Activated naive CD4-positive, alpha-beta T cell treated with anti-CD3 and anti-CD28 coated beads, Interleukin-2, amount 10 ng/mL, durations not matched to agents 7 days and 5 days (primary cell): ENCODE results near the gene REL.
"Not testable (repeated sequence)": the region's sequence is repeated elsewhere in the genome, so short reads cannot be mapped to it uniquely, and the experiment has no call there.

Experiments used
- CTCF ChIA-PET: fragments of 350-600 bp; sonication (Branson Sonifier 250); formaldehyde crosslinking; loops from one replicate; lab custom pipeline; 2021; ENCODE audit warnings: antibody characterized with exemption; lab: Charles Lee
- DNase-seq: peaks from one replicate; pipeline ENCODE4 v3.0.0-alpha.2; 2020
- H3K27ac Mint-ChIP-seq: one replicate; pipeline ENCODE4 v1.8.0; 2021; ENCODE audit warnings: mild to moderate bottlenecking, moderate library complexity, mixed read lengths
- H3K27me3 Mint-ChIP-seq: one replicate; pipeline ENCODE4 v1.8.0; 2021; ENCODE audit warnings: mild to moderate bottlenecking, mixed read lengths
- H3K36me3 Mint-ChIP-seq: one replicate; pipeline ENCODE4 v1.8.0; 2021; ENCODE audit warnings: mixed read lengths
- H3K4me1 Mint-ChIP-seq: one replicate; pipeline ENCODE4 v1.8.0; 2021; ENCODE audit warnings: mixed read lengths
- H3K4me3 Mint-ChIP-seq: one replicate; pipeline ENCODE4 v1.8.0; 2021; ENCODE audit warnings: mild to moderate bottlenecking, moderate library complexity, mixed read lengths
- H3K9me3 Mint-ChIP-seq: one replicate; pipeline ENCODE4 v1.8.0; 2021; ENCODE audit warnings: mixed read lengths

The REL gene

DNA sequence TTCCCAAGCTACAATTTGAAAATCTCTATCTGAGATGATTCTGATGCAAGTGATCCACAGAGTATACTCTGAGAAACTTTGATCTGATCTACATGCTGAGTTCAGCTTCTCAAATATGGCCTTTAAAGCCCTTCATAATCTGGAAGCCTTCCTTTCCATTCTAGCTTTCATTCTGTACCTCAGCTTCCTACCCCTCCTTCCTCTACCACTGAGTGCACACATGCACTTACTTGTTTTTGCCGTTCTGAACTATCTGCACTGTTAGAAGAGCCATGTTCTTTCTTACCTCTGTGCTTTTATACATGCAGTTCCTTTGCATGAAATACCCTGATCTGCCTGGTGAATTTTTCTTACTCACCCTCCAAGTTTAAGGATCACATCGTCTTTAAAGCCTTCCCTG lies 25.0 kb downstream of the REL start:
- no peak for DNase-seq
- Mint-ChIP-seq H3K4me1 (peaks cover 4% of the 10 kb centered on the region), H3K27ac (no peak overlapping the region), H3K36me3 (peaks cover 26% of the 10 kb centered on the region), H3K4me3 (no peak overlapping the region), H3K9me3 (no peaks in the 10 kb centered on the region), H3K27me3 (no peaks in the 10 kb centered on the region)
- CTCF ChIA-PET, result no interaction called here

DNA sequence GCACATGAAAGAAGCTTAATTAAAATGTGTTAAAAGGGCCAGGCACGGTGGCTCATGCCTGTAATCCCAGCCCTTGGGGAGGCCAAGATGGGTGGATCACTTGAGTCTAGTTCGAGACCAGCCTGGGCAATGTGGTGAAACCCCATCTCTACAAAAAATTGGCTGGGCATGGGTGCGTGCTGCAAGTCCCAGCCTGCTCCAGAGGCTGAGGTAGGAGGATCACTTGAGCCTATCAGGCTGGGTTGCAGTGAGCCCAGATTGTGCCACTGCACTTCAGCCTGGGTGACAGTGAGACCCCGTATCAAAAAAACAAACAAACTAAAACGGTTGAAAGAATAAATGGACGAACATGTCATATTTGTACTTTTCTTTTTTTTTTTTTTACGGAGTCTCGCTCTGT lies 26.0 kb downstream of the REL start:
- no peaks in the 10 kb centered on the region for H3K9me3 Mint-ChIP-seq
- H3K4me3 Mint-ChIP-seq, result no peak overlapping the region
- no peaks in the 10 kb centered on the region for H3K27me3 Mint-ChIP-seq
- CTCF ChIA-PET, result no interaction called here
- peaks cover 26% of the 10 kb centered on the region for H3K36me3 Mint-ChIP-seq
- peaks cover 4% of the 10 kb centered on the region for H3K4me1 Mint-ChIP-seq
- no peak overlapping the region for H3K27ac Mint-ChIP-seq
- no peak for DNase-seq

- no peak for DNase-seq
- no peak overlapping the region for H3K4me3 Mint-ChIP-seq
- no peaks in the 10 kb centered on the region for H3K27me3 Mint-ChIP-seq
- H3K36me3 Mint-ChIP-seq, result peaks cover 41% of the 10 kb centered on the region
- no peaks in the 10 kb centered on the region for H3K9me3 Mint-ChIP-seq
- H3K4me1 Mint-ChIP-seq, result no peaks in the 10 kb centered on the region
- CTCF ChIA-PET, result interaction anchor here (1.4 kb wide), 1 partner anchor 42 kb away, joined by 3 read pairs; no protein-coding TSS in a partner anchor
- H3K27ac Mint-ChIP-seq, result no peak overlapping the region
Observed at GRCh38 chr2:60925994-60926740, 44.8 kb downstream of the REL start.

DNA sequence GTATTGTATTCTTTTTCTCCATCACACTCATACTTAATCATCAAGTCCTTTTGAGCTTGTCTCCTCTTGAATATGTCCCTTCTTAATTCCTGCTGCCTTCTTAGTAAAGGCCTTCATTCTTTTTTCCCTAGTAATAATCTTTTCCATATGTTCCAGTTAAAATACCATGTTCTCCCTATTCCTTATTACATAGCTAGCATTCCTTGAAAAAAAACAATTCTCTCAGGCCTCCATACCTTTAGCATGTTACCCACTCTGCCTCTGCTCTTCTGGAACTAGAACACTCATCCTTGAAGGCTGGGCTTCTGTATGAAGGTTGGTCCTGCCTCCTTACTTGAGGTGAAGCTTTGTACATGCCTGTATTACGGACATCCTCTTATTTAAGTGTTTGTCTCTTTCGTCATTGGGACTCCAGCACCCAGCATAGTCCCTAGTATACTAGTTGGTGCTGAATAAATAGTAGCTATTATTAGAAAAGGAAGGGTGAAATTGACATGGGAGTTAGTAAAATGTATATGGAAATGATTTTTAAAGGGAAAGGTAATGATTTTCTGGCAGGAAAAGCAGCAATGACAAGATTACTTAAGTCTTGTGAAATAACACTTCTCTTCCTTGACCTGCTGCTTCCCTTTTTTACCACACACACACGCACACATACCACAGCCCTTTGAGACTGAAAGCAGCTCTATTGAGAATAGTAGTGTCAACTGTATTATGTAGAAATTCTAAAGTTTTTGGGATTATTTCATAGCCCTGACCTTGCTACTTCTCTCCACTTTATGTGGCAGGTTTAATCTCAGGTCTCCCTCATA lies 45.6 kb downstream of the REL start:
- Mint-ChIP-seq H3K4me1 (no peaks in the 10 kb centered on the region), H3K4me3 (no peak overlapping the region), H3K27ac (no peak overlapping the region), H3K27me3 (no peaks in the 10 kb centered on the region), H3K9me3 (no peaks in the 10 kb centered on the region), H3K36me3 (peaks cover 40% of the 10 kb centered on the region)
- CTCF ChIA-PET, result interaction anchor here (1.4 kb wide), 1 partner anchor 41 kb away, joined by 3 read pairs; no protein-coding TSS in a partner anchor
- DNase-seq, result no peak

GRCh38 chr2:60932061-60932460 lies 50.7 kb downstream of the REL start:
- H3K36me3 Mint-ChIP-seq, result peaks cover 34% of the 10 kb centered on the region
- not testable (repeated sequence) for H3K27ac Mint-ChIP-seq

DNA sequence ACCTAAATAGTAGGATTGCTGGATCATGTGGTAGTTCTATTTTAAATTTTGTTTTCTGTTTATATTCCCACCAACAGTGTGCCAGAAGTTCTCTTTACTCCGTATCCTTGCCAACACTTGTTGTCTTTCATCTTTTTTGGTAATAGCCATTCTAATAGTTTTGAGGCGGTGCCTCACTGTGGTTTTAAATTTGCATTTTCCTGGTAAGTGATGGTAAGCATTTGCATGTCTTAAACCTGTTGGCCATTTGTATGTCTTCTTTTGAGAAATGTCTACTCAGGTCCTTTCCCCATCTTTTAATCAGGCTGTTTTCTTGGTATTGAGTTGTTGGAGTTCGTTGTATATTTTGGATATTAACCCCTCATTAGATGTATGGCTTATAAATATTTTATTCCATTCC lies 51.6 kb downstream of the REL start:
- DNase-seq, result no peak
- Mint-ChIP-seq H3K27ac (no peak overlapping the region), H3K27me3 (no peaks in the 10 kb centered on the region), H3K4me3 (no peak overlapping the region), H3K9me3 (no peaks in the 10 kb centered on the region), H3K36me3 (peaks cover 31% of the 10 kb centered on the region), H3K4me1 (peaks cover 7% of the 10 kb centered on the region)
- CTCF ChIA-PET, result no interaction called here

More at GRCh38 chr2:60932061-60932460, 50.7 kb downstream of the REL start:
- CTCF ChIA-PET, result interaction anchor here (1.0 kb wide), 1 partner anchor 36 kb away, joined by 3 read pairs; no protein-coding TSS in a partner anchor
- H3K27me3 Mint-ChIP-seq, H3K4me1 Mint-ChIP-seq, H3K4me3 Mint-ChIP-seq, DNase-seq, H3K9me3 Mint-ChIP-seq: not testable (repeated sequence)

DNA sequence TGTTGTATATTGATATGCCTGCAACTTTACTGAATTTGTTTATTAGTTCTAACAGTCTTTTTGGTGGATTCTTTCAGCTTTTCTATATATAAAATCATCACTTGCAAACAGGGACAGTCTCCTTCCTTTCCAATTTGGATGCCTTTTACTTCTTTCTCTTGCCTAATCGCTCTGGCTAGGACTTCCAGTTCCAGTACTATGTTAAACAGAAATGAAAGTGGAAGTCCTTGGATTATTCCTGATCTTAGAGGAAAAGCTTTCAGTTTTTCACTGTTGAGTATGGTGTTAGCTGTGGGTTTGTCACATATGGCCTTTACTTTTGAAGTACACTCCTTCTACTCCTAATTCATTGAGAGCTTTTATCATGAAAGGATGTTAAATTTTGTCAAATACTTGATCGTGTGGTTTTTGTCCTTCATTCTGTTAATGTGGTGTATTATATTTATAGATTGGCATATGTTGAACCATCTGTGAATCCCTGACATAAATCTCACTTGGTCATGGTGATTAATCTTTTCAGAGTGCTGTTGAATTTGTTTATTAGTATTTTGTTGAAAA lies 52.9 kb downstream of the REL start:
- DNase-seq, result no peak
- H3K4me1 Mint-ChIP-seq, result peaks cover 8% of the 10 kb centered on the region
- no peak overlapping the region for H3K4me3 Mint-ChIP-seq
- H3K27ac Mint-ChIP-seq, result no peak overlapping the region
- no peaks in the 10 kb centered on the region for H3K9me3 Mint-ChIP-seq
- no peaks in the 10 kb centered on the region for H3K27me3 Mint-ChIP-seq
- peaks cover 39% of the 10 kb centered on the region for H3K36me3 Mint-ChIP-seq
- CTCF ChIA-PET, result no interaction called here

DNA sequence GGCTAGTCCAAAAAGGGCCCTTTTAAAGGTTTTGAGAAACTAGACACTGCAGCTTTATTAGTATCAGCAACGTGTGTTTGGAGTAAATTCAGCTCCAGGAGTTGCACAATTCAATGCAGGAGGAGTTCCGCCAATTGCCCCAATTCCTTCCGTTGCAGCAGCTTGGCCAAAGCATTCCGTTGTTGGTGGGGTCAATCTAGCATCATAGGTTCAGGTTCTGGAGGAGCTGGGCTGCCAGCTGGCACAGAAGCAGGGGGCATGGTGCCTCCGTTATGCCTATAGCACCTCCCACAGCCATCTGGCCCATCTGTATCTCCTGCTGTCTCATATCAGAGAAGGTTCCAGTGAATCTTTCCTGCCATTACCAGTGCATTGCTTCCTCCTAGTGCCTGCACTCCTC lies 55.4 kb downstream of the REL start:
- Mint-ChIP-seq H3K27ac (no peak overlapping the region), H3K9me3 (no peaks in the 10 kb centered on the region), H3K4me3 (no peak overlapping the region), H3K4me1 (peaks cover 13% of the 10 kb centered on the region), H3K36me3 (peaks cover 42% of the 10 kb centered on the region), H3K27me3 (no peaks in the 10 kb centered on the region)
- no peak for DNase-seq
- CTCF ChIA-PET, result no interaction called here

- no peak overlapping the region for H3K27ac Mint-ChIP-seq
- H3K4me3 Mint-ChIP-seq, result no peak overlapping the region
- CTCF ChIA-PET, result no interaction called here
- no peaks in the 10 kb centered on the region for H3K27me3 Mint-ChIP-seq
- peaks cover 33% of the 10 kb centered on the region for H3K36me3 Mint-ChIP-seq
- peaks cover 13% of the 10 kb centered on the region for H3K4me1 Mint-ChIP-seq
- H3K9me3 Mint-ChIP-seq, result no peaks in the 10 kb centered on the region
- DNase-seq, result no peak
Observed at GRCh38 chr2:60938301-60938700, 56.9 kb downstream of the REL start.

DNA sequence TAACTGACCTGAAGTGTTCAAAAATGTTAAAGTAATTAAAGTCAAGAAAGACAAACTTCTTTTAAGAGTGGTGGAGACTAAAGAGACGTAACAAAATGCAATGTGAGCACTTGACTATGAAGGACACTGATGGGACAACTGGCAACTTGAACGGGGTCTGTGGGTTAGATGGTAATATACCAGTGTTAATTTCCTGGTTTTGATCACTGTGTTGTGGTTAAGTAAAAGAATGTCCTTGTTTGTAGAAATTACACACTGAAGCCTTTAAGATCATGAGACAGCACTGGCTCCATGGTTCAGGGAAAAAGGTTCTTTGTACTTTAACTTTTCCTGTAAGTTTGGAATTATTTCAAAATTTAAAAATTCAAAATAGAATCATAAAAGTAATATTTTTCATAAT lies 58.2 kb downstream of the REL start:
- H3K36me3 Mint-ChIP-seq, result peaks cover 41% of the 10 kb centered on the region
- H3K27me3 Mint-ChIP-seq, result no peaks in the 10 kb centered on the region
- H3K9me3 Mint-ChIP-seq, result no peaks in the 10 kb centered on the region
- no peak overlapping the region for H3K27ac Mint-ChIP-seq
- no peak overlapping the region for H3K4me3 Mint-ChIP-seq
- H3K4me1 Mint-ChIP-seq, result peaks cover 13% of the 10 kb centered on the region
- CTCF ChIA-PET, result interaction anchor here (0.9 kb wide), 1 partner anchor 17 kb away, joined by 3 read pairs; no protein-coding TSS in a partner anchor
- DNase-seq, result no peak

DNA sequence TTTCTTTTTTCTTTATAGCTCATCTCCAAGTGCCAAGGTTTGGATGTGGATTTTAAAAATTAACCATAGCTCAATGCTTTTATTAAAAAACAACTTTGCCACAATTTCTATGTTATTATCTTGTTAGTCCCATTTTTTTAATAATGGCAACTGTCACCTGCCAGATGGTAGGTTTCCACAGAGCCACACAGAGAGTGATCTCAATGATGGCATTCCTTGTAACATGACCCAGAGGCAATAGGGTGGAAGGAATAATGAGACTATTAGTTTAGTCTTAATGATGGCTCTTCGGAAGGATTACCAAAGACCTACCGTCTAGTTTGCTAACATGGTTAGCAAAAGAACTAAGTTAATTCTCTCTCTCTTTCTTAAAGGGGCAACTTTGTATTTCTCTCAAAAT lies 64.0 kb downstream of the REL start:
- Mint-ChIP-seq H3K4me1 (peaks cover 22% of the 10 kb centered on the region), H3K36me3 (peaks cover 19% of the 10 kb centered on the region), H3K9me3 (no peaks in the 10 kb centered on the region), H3K4me3 (no peak overlapping the region), H3K27ac (no peak overlapping the region), H3K27me3 (no peaks in the 10 kb centered on the region)
- CTCF ChIA-PET, result interaction anchor here (1.0 kb wide), 1 partner anchor 124 kb away, joined by 3 read pairs; no protein-coding TSS in a partner anchor
- no peak for DNase-seq

DNA sequence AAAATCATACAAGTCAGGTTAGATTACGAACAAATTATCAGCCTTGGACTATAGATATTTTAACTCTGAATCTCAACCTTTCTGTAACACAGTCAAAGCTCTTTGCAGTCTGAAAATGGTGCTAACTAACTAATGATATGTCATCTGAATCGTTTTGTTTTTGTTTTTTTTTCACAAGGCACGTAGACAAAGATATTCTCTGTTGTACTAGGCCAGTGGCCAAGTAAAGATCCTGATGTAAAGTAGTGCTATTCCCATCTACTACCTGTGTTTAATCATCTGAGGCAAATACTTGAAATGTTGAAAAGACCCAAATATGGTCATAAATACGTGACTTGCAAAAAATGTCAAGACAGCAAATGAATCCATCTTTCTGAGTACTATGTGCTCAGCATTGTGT lies 65.7 kb downstream of the REL start:
- peaks cover 22% of the 10 kb centered on the region for H3K4me1 Mint-ChIP-seq
- H3K27ac Mint-ChIP-seq, result no peak overlapping the region
- no peaks in the 10 kb centered on the region for H3K27me3 Mint-ChIP-seq
- no peak overlapping the region for H3K4me3 Mint-ChIP-seq
- DNase-seq, result no peak
- CTCF ChIA-PET, result no interaction called here
- peaks cover 20% of the 10 kb centered on the region for H3K36me3 Mint-ChIP-seq
- no peaks in the 10 kb centered on the region for H3K9me3 Mint-ChIP-seq

- no peak for DNase-seq
- CTCF ChIA-PET, result interaction anchor here (0.6 kb wide), 1 partner anchor 186 kb away, joined by 4 read pairs; no protein-coding TSS in a partner anchor
- peaks cover 21% of the 10 kb centered on the region for H3K36me3 Mint-ChIP-seq
- no peak overlapping the region for H3K27ac Mint-ChIP-seq
- no peaks in the 10 kb centered on the region for H3K9me3 Mint-ChIP-seq
- no peak overlapping the region for H3K4me3 Mint-ChIP-seq
- H3K4me1 Mint-ChIP-seq, result peaks cover 22% of the 10 kb centered on the region
- no peaks in the 10 kb centered on the region for H3K27me3 Mint-ChIP-seq
Observed at GRCh38 chr2:60948161-60948560, 66.8 kb downstream of the REL start.

GRCh38 chr2:60948926-60949579 lies 67.7 kb downstream of the REL start:
- Mint-ChIP-seq H3K27me3 (no peaks in the 10 kb centered on the region), H3K4me1 (peaks cover 22% of the 10 kb centered on the region), H3K4me3 (no peak overlapping the region), H3K27ac (no peak overlapping the region), H3K36me3 (peaks cover 25% of the 10 kb centered on the region), H3K9me3 (no peaks in the 10 kb centered on the region)
- CTCF ChIA-PET, result no interaction called here
- no peak for DNase-seq
